Activated CD8-positive, alpha-beta memory T cell treated with anti-CD3 and anti-CD28 coated beads, Interleukin-2, amount 50 U/mL, for 24 hours (primary cell): ENCODE results near the gene CNTNAP2.

Source experiments
- DNase-seq: peaks from one replicate; pipeline ENCODE4 v3.0.0-alpha.2; 2020; ENCODE audit errors: extremely low read depth

Gene CNTNAP2

GRCh38 chr7:146417176-146417575 lies 300.6 kb downstream of the CNTNAP2 start:
- DNase-seq, result no peak

- no peak for DNase-seq
These were observed 306.8 kb downstream of the CNTNAP2 start for GRCh38 chr7:146423446-146423845.

- no peak for DNase-seq
These were observed 307.5 kb downstream of the CNTNAP2 start for GRCh38 chr7:146424084-146424483.

- DNase-seq, result no peak
These were observed 316.9 kb downstream of the CNTNAP2 start for GRCh38 chr7:146433501-146433900.

GRCh38 chr7:146443102-146443501 lies 326.5 kb downstream of the CNTNAP2 start:
- no peak for DNase-seq

GRCh38 chr7:146449625-146450024 lies 333.0 kb downstream of the CNTNAP2 start:
- no peak for DNase-seq

GRCh38 chr7:146455091-146455655 lies 338.6 kb downstream of the CNTNAP2 start:
- DNase-seq, result no peak

GRCh38 chr7:146479040-146479439 lies 362.4 kb downstream of the CNTNAP2 start:
- no peak for DNase-seq

- DNase-seq, result no peak
These were observed 369.9 kb downstream of the CNTNAP2 start for GRCh38 chr7:146486519-146486918.

GRCh38 chr7:146492017-146492416 lies 375.4 kb downstream of the CNTNAP2 start:
- DNase-seq, result no peak

GRCh38 chr7:146494952-146495596 lies 378.5 kb downstream of the CNTNAP2 start:
- no peak for DNase-seq

GRCh38 chr7:146496657-146497056 lies 380.1 kb downstream of the CNTNAP2 start:
- DNase-seq, result no peak

- DNase-seq, result no peak
These were observed 383.4 kb downstream of the CNTNAP2 start for GRCh38 chr7:146499970-146500369.

GRCh38 chr7:146503844-146504243 lies 387.2 kb downstream of the CNTNAP2 start:
- no peak for DNase-seq

- DNase-seq, result no peak
These were observed 393.6 kb downstream of the CNTNAP2 start for GRCh38 chr7:146510088-146510680.

GRCh38 chr7:146514304-146514703 lies 397.7 kb downstream of the CNTNAP2 start:
- DNase-seq, result no peak

- DNase-seq, result no peak
These were observed 412.0 kb downstream of the CNTNAP2 start for GRCh38 chr7:146528581-146528980.

- DNase-seq, result no peak
These were observed 423.2 kb downstream of the CNTNAP2 start for GRCh38 chr7:146539836-146540235.

GRCh38 chr7:146542101-146542500 lies 425.5 kb downstream of the CNTNAP2 start:
- no peak for DNase-seq

GRCh38 chr7:146544748-146545147 lies 428.1 kb downstream of the CNTNAP2 start:
- no peak for DNase-seq

GRCh38 chr7:146548816-146549215 lies 432.2 kb downstream of the CNTNAP2 start:
- no peak for DNase-seq

GRCh38 chr7:146554556-146554955 lies 438.0 kb downstream of the CNTNAP2 start:
- DNase-seq, result no peak

GRCh38 chr7:146557971-146558469 lies 441.4 kb downstream of the CNTNAP2 start:
- DNase-seq, result no peak
